Liver (tissue), 9 donors: Measurements from ENCODE around the gene SIRT5. TPM values are rescaled to one million over a fixed set of nuclear protein-coding genes. Genes with fewer than 3 reads are reported as not detected.

ENCODE experiments used
- DNase-seq: peaks from one replicate; pipeline ENCODE4 v3.0.0-alpha.2; 2017; ENCODE audit warnings: low spot score
- H3K27ac ChIP-seq, 2 donors: one replicate each; pipeline ENCODE4 v1.7.0; 2013; ENCODE audit warnings: inconsistent platforms in 2 of 2, low read length in 2 of 2, control low read depth in 1 of 2, low read depth in 1 of 2, mild to moderate bottlenecking in 1 of 2
- H3K27me3 ChIP-seq, 4 donors: one replicate each; pipeline versions ENCODE4 v1.6.1 to v1.7.0; 2013; ENCODE audit warnings: low read length in 3 of 4, inconsistent platforms in 1 of 4, mild to moderate bottlenecking in 1 of 4, moderate library complexity in 1 of 4; ENCODE audit not compliant: control insufficient read depth in 4 of 4, insufficient read depth in 4 of 4
- H3K36me3 ChIP-seq, 4 donors: one replicate each; pipeline versions ENCODE4 v1.6.1 to v1.7.0; 2013; ENCODE audit warnings: low read length in 3 of 4, mild to moderate bottlenecking in 3 of 4, low read depth in 1 of 4, moderate library complexity in 1 of 4; ENCODE audit not compliant: control insufficient read depth in 4 of 4, insufficient read depth in 3 of 4
- H3K4me1 ChIP-seq, 4 donors: one replicate each; pipeline versions ENCODE4 v1.6.1 to v1.7.0; 2013; ENCODE audit warnings: low read length in 3 of 4, mild to moderate bottlenecking in 3 of 4, moderate library complexity in 1 of 4; ENCODE audit not compliant: control insufficient read depth in 4 of 4, insufficient read depth in 4 of 4
- H3K4me3 ChIP-seq, 3 donors: one replicate each; pipeline versions ENCODE4 v1.6.1 to v1.7.0; 2013; ENCODE audit warnings: low read length in 3 of 3, control low read depth in 1 of 3, low read depth in 1 of 3, mild to moderate bottlenecking in 1 of 3
- H3K9ac ChIP-seq, 2 donors: one replicate each; pipeline ENCODE4 v1.7.0; 2013; ENCODE audit warnings: low read length in 2 of 2, mild to moderate bottlenecking in 2 of 2, moderate library complexity in 2 of 2, control low read depth in 1 of 2, low read depth in 1 of 2
- H3K9me3 ChIP-seq, 4 donors: one replicate each; pipeline versions ENCODE4 v1.6.1 to v1.7.0; 2013; ENCODE audit warnings: low read length in 3 of 4; ENCODE audit not compliant: control insufficient read depth in 4 of 4
- ATF3 ChIP-seq: IDR thresholded peaks from 2 replicates; pipeline ENCODE4 v1.6.1; 2016; ENCODE audit warnings: antibody characterized with exemption
- CTCF ChIP-seq: fragments of 150-350 bp; IDR thresholded peaks from 2 replicates; pipeline ENCODE4 v1.5.1; 2017; ENCODE audit warnings: improper control_type of control experiment, low read depth, low read length; ENCODE audit not compliant: missing input control
- EGR1 ChIP-seq, 2 donors: IDR thresholded peaks; 2 replicates each; pipeline ENCODE4 v1.6.1; 2016 to 2018; ENCODE audit warnings: antibody characterized with exemption in 2 of 2, low read depth in 2 of 2
- FOXA1 ChIP-seq: IDR thresholded peaks from 2 replicates; pipeline ENCODE4 v1.6.1; 2016; ENCODE audit warnings: antibody characterized with exemption
- FOXA2 ChIP-seq: IDR thresholded peaks from 2 replicates; pipeline ENCODE4 v1.6.1; 2016; ENCODE audit warnings: antibody characterized with exemption
- GABPA ChIP-seq, 2 donors: IDR thresholded peaks in 1 of 2; conservative IDR thresholded peaks in 1 of 2; 2 replicates each; pipeline ENCODE4 v1.6.1; 2016; ENCODE audit warnings: antibody characterized with exemption in 2 of 2, mild to moderate bottlenecking in 1 of 2, moderate library complexity in 1 of 2
- HNF4A ChIP-seq, 2 donors: conservative IDR thresholded peaks; 2 replicates each; pipeline ENCODE4 v1.6.1; 2016; ENCODE audit warnings: antibody characterized with exemption in 2 of 2, mild to moderate bottlenecking in 2 of 2
- JUND ChIP-seq, 2 donors: IDR thresholded peaks; 2 replicates each; pipeline ENCODE4 v1.6.1; 2016; ENCODE audit warnings: antibody characterized with exemption in 2 of 2
- MAX ChIP-seq: IDR thresholded peaks from 2 replicates; pipeline ENCODE4 v1.6.1; 2016; ENCODE audit warnings: antibody characterized with exemption
- NR2F2 ChIP-seq: IDR thresholded peaks from 2 replicates; pipeline ENCODE4 v1.6.1; 2016; ENCODE audit warnings: antibody characterized with exemption
- RAD21 ChIP-seq, 2 donors: IDR thresholded peaks; 2 replicates each; pipeline ENCODE4 v1.6.1; 2016; ENCODE audit warnings: antibody characterized with exemption in 2 of 2, mild to moderate bottlenecking in 2 of 2
- RXRA ChIP-seq, 2 donors: IDR thresholded peaks; 2 replicates each; pipeline ENCODE4 v1.6.1; 2017 to 2018; ENCODE audit warnings: antibody characterized with exemption in 2 of 2, mild to moderate bottlenecking in 1 of 2
- SP1 ChIP-seq: IDR thresholded peaks from 2 replicates; pipeline ENCODE4 v1.6.1; 2018; ENCODE audit warnings: antibody characterized with exemption, mild to moderate bottlenecking
- YY1 ChIP-seq: IDR thresholded peaks from 2 replicates; pipeline ENCODE4 v1.6.1; 2016; ENCODE audit warnings: antibody characterized with exemption, mild to moderate bottlenecking
- WGBS: extraction: QIAGEN DNeasy Blood & Tissue Kit; methylation state at CpG from one replicate; pipeline ENCODE4 v1.1.7; 2013; 5-methylcytosine and 5-hydroxymethylcytosine counted together
- polyA plus RNA-seq, 2 donors: library from polyadenylated mRNA; stranded (reverse) in 1 of 2; unstranded in 1 of 2; fragments of 200-250 nt in 1 of 2; fragments of >200 nt in 1 of 2; fragmentation: Nextera tagmentation in 1 of 2; extraction: Ambion mirVana in 1 of 2; gene quantifications; one replicate each; pipeline versions ENCODE4 v1.2.1 to v1.2.3, GENCODE V29; 2013 to 2015
- total RNA-seq, 2 donors: library from RNA; depleted of rRNA; stranded (reverse); fragments of >200 nt; gene quantifications; one replicate each; pipeline ENCODE4 v1.2.3, GENCODE V29; 2014
- TF ChIP-seq, protein P1 (sequence below): IDR thresholded peaks from 2 replicates; pipeline ENCODE4 v1.6.1; 2016; ENCODE audit warnings: antibody characterized with exemption, mild to moderate bottlenecking
- TF ChIP-seq, protein P2 (sequence below): IDR thresholded peaks from 2 replicates; pipeline ENCODE4 v1.6.1; 2016; ENCODE audit warnings: antibody characterized with exemption
- donor health status: healthy.
- donor health status: healthy.
- donor health status: healthy.
- donor health status: healthy.
- donor health status: healthy.

The SIRT5 gene
- total and polyA plus RNA-seq, 4 donors: 7.5 to 12.6 (median 8.8) TPM

- Histone ChIP-seq H3K9me3 (no peaks in the 10 kb centered on the region), H3K4me1 (peaks cover 8 to 56% (median 34%) of the 10 kb centered on the region in 4 donors), H3K36me3 (no peaks in the 10 kb centered on the region), H3K27me3 (no peaks in the 10 kb centered on the region), H3K9ac (no peak overlapping the region), H3K27ac (peak overlapping the region; percentile 85 to 95), H3K4me3 (no peak overlapping the region)
- WGBS: 100% methylated on average over 1 of the region's 1 CpG
- no peak for DNase-seq
- TF ChIP-seq, protein P1, sequence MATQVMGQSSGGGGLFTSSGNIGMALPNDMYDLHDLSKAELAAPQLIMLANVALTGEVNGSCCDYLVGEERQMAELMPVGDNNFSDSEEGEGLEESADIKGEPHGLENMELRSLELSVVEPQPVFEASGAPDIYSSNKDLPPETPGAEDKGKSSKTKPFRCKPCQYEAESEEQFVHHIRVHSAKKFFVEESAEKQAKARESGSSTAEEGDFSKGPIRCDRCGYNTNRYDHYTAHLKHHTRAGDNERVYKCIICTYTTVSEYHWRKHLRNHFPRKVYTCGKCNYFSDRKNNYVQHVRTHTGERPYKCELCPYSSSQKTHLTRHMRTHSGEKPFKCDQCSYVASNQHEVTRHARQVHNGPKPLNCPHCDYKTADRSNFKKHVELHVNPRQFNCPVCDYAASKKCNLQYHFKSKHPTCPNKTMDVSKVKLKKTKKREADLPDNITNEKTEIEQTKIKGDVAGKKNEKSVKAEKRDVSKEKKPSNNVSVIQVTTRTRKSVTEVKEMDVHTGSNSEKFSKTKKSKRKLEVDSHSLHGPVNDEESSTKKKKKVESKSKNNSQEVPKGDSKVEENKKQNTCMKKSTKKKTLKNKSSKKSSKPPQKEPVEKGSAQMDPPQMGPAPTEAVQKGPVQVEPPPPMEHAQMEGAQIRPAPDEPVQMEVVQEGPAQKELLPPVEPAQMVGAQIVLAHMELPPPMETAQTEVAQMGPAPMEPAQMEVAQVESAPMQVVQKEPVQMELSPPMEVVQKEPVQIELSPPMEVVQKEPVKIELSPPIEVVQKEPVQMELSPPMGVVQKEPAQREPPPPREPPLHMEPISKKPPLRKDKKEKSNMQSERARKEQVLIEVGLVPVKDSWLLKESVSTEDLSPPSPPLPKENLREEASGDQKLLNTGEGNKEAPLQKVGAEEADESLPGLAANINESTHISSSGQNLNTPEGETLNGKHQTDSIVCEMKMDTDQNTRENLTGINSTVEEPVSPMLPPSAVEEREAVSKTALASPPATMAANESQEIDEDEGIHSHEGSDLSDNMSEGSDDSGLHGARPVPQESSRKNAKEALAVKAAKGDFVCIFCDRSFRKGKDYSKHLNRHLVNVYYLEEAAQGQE: no peak
- TF ChIP-seq, protein P2, sequence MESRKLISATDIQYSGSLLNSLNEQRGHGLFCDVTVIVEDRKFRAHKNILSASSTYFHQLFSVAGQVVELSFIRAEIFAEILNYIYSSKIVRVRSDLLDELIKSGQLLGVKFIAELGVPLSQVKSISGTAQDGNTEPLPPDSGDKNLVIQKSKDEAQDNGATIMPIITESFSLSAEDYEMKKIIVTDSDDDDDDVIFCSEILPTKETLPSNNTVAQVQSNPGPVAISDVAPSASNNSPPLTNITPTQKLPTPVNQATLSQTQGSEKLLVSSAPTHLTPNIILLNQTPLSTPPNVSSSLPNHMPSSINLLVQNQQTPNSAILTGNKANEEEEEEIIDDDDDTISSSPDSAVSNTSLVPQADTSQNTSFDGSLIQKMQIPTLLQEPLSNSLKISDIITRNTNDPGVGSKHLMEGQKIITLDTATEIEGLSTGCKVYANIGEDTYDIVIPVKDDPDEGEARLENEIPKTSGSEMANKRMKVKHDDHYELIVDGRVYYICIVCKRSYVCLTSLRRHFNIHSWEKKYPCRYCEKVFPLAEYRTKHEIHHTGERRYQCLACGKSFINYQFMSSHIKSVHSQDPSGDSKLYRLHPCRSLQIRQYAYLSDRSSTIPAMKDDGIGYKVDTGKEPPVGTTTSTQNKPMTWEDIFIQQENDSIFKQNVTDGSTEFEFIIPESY: no peak
- TF ChIP-seq ATF3 (no peak), CTCF (no peak), EGR1 (IDR thresholded peaks at IDR 0.05; ENCODE audit: low read depth in 2 of 2) (no peak), JUND (IDR thresholded peaks at IDR 0.05) (no peak), GABPA (IDR thresholded peaks at IDR 0.05 in 1 of 2, conservative IDR thresholded peaks at IDR 0.05 in 1 of 2) (no peak), FOXA1 (no peak), MAX (no peak), RAD21 (IDR thresholded peaks at IDR 0.05) (no peak), RXRA (IDR thresholded peaks at IDR 0.05) (no peak), SP1 (no peak), HNF4A (conservative IDR thresholded peaks at IDR 0.05) (no peak), YY1 (no peak)
Measured at GRCh38 chr6:13563009-13563408, 11.4 kb upstream of the SIRT5 start.

- Histone ChIP-seq H3K27me3 (no peaks in the 10 kb centered on the region), H3K4me1 (peaks cover 2 to 38% (median 15%) of the 10 kb centered on the region in 4 donors), H3K27ac (no peak overlapping the region), H3K36me3 (no peaks in the 10 kb centered on the region), H3K4me3 (no peak overlapping the region), H3K9ac (no peak overlapping the region), H3K9me3 (no peaks in the 10 kb centered on the region)
- TF ChIP-seq FOXA2: no peak
- TF ChIP-seq, protein P2: no peak
- TF ChIP-seq NR2F2: no peak
- no peak for TF ChIP-seq ATF3
- TF ChIP-seq FOXA1: no peak
- no peak for TF ChIP-seq MAX
- no peak for TF ChIP-seq CTCF
- 97% methylated on average over 4 of the region's 4 CpGs for WGBS
- DNase-seq: no peak
Measured at GRCh38 chr6:13565921-13566320, 8.5 kb upstream of the SIRT5 start.
